Measurements from ENCODE around the gene KIF6. TPM values are rescaled to one million over a fixed set of nuclear protein-coding genes. Genes with fewer than 3 reads are reported as not detected.

The KIF6 gene
- total RNA-seq, 2 experiments from 2014 or later: not detected

- H3K9me3 Mint-ChIP-seq: no peaks in the 10 kb centered on the region
- peaks cover 2% of the 10 kb centered on the region for H3K27me3 Mint-ChIP-seq
- peaks cover 4% of the 10 kb centered on the region for H3K4me1 Mint-ChIP-seq
- DNase-seq: no peak
- no peak for ATAC-seq (ENCODE audit: low read depth)
- no peak overlapping the region for H3K27ac Mint-ChIP-seq
- no peak overlapping the region for H3K4me3 Mint-ChIP-seq
- H3K36me3 Mint-ChIP-seq: no peaks in the 10 kb centered on the region
- POLR2A ChIA-PET: no interaction called here
Measured at GRCh38 chr6:39402239-39402751, 322.9 kb downstream of the KIF6 start.

GRCh38 chr6:39401376-39401775 lies 323.8 kb downstream of the KIF6 start:
- no peaks in the 10 kb centered on the region for H3K36me3 Mint-ChIP-seq
- peaks cover 3% of the 10 kb centered on the region for H3K4me1 Mint-ChIP-seq
- no peak overlapping the region for H3K4me3 Mint-ChIP-seq
- H3K27me3 Mint-ChIP-seq: peaks cover 2% of the 10 kb centered on the region
- no peak for DNase-seq
- no peaks in the 10 kb centered on the region for H3K9me3 Mint-ChIP-seq
- ATAC-seq (ENCODE audit: low read depth): no peak
- POLR2A ChIA-PET: no interaction called here
- no peak overlapping the region for H3K27ac Mint-ChIP-seq

DNA sequence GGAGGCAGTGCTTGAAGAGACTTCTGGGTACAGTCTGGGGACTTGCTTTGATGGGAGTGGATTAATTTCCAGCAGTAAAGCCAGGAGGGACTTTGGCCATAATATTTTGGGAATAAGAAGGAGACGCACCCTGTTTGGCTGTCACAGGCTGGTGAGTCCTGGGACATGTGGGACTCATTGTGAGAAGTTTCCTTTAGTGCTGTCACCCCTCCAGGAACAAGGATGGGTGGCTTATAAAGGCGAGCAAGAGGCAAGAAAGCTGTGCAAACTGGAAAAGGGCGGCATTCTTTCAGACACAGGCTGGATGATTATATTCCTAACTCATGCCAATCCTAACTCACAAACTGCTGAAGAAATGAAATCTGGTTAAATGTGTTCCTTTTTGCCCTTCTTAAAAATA lies 325.2 kb downstream of the KIF6 start:
- H3K27me3 Mint-ChIP-seq: no peaks in the 10 kb centered on the region
- no peaks in the 10 kb centered on the region for H3K36me3 Mint-ChIP-seq
- DNase-seq (no peak), ATAC-seq (ENCODE audit: low read depth) (no peak)
- H3K27ac Mint-ChIP-seq: no peak overlapping the region
- H3K9me3 Mint-ChIP-seq: no peaks in the 10 kb centered on the region
- H3K4me1 Mint-ChIP-seq: no peaks in the 10 kb centered on the region
- POLR2A ChIA-PET: no interaction called here
- no peak overlapping the region for H3K4me3 Mint-ChIP-seq

DNA sequence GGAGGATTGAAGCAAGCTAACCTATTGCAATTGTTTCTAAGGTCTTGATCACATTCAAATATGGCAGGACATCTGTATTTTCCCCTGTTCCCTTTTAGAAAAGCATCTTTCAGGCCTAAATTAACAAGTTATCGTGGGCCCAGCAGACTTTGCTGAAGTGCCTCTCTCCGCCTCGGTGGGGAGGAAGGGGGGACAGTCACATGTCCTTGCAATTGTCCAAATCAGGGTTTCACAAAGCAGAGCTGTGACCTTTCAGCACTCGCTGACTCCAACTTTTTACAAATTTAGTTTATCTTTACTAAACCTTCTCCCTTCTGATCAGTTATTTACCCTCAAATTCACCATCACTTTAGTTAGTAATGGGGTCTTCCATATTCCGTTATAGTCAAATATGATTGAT lies 328.4 kb downstream of the KIF6 start:
- no peak overlapping the region for H3K27ac Mint-ChIP-seq
- H3K4me3 Mint-ChIP-seq: no peak overlapping the region
- DNase-seq: no peak
- no peaks in the 10 kb centered on the region for H3K27me3 Mint-ChIP-seq
- no peaks in the 10 kb centered on the region for H3K36me3 Mint-ChIP-seq
- no peaks in the 10 kb centered on the region for H3K4me1 Mint-ChIP-seq
- POLR2A ChIA-PET: no interaction called here
- no peaks in the 10 kb centered on the region for H3K9me3 Mint-ChIP-seq
- no peak for ATAC-seq (ENCODE audit: low read depth)

- DNase-seq (no peak), ATAC-seq (ENCODE audit: low read depth) (no peak)
- Mint-ChIP-seq H3K4me3 (no peak overlapping the region), H3K4me1 (no peaks in the 10 kb centered on the region), H3K27ac (no peak overlapping the region), H3K27me3 (peaks cover 3% of the 10 kb centered on the region), H3K9me3 (no peaks in the 10 kb centered on the region), H3K36me3 (no peaks in the 10 kb centered on the region)
- POLR2A ChIA-PET: no interaction called here
Measured at GRCh38 chr6:39393075-39393474, 332.1 kb downstream of the KIF6 start.

GRCh38 chr6:39391182-39391581 lies 334.0 kb downstream of the KIF6 start:
- ATAC-seq (ENCODE audit: low read depth) (no peak), DNase-seq (no peak)
- Mint-ChIP-seq H3K4me3 (no peak overlapping the region), H3K27me3 (peaks cover 6% of the 10 kb centered on the region), H3K9me3 (no peaks in the 10 kb centered on the region), H3K27ac (no peak overlapping the region), H3K36me3 (no peaks in the 10 kb centered on the region), H3K4me1 (no peaks in the 10 kb centered on the region)
- POLR2A ChIA-PET: no interaction called here

DNA sequence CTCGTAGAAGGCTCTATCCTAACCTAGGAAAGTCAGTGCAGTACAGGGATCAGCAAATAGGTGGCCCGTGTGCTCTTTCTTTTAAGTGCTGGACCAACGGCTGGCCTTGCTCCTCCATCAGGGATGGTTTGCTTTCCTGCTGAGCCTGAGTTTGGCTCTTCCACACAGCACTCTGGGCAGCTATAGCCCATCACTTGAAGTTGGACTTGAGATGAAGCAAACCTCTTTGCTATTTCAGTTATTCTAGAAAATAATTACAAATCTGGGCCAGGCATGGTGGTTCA lies 335.8 kb downstream of the KIF6 start:
- DNase-seq: no peak
- Mint-ChIP-seq H3K36me3 (no peaks in the 10 kb centered on the region), H3K4me1 (no peaks in the 10 kb centered on the region), H3K4me3 (no peak overlapping the region), H3K27ac (no peak overlapping the region), H3K27me3 (peaks cover 6% of the 10 kb centered on the region), H3K9me3 (no peaks in the 10 kb centered on the region)
- POLR2A ChIA-PET: interaction anchor here (0.7 kb wide), 1 partner anchor 161 kb away, joined by 3 read pairs; no protein-coding TSS in a partner anchor
- ATAC-seq (ENCODE audit: low read depth): no peak

- H3K27me3 Mint-ChIP-seq: peaks cover 6% of the 10 kb centered on the region
- H3K9me3 Mint-ChIP-seq: no peaks in the 10 kb centered on the region
- DNase-seq (no peak), ATAC-seq (ENCODE audit: low read depth) (no peak)
- H3K4me3 Mint-ChIP-seq: no peak overlapping the region
- no peaks in the 10 kb centered on the region for H3K36me3 Mint-ChIP-seq
- no peaks in the 10 kb centered on the region for H3K4me1 Mint-ChIP-seq
- no peak overlapping the region for H3K27ac Mint-ChIP-seq
- POLR2A ChIA-PET: interaction anchor here (0.6 to 0.7 kb wide), 2 partner anchors 124 to 160 kb away, joined by 3 read pairs; no protein-coding TSS in a partner anchor
Measured at GRCh38 chr6:39388606-39389483, 336.4 kb downstream of the KIF6 start.

- Mint-ChIP-seq H3K4me3 (no peak overlapping the region), H3K4me1 (no peaks in the 10 kb centered on the region), H3K36me3 (no peaks in the 10 kb centered on the region), H3K9me3 (no peaks in the 10 kb centered on the region), H3K27me3 (peaks cover 8% of the 10 kb centered on the region), H3K27ac (no peak overlapping the region)
- no peak for DNase-seq
- no peak for ATAC-seq (ENCODE audit: low read depth)
- POLR2A ChIA-PET: interaction anchor here (0.6 kb wide), 1 partner anchor 125 kb away, joined by 3 read pairs; no protein-coding TSS in a partner anchor
Measured at GRCh38 chr6:39387785-39388184, 337.4 kb downstream of the KIF6 start.

DNA sequence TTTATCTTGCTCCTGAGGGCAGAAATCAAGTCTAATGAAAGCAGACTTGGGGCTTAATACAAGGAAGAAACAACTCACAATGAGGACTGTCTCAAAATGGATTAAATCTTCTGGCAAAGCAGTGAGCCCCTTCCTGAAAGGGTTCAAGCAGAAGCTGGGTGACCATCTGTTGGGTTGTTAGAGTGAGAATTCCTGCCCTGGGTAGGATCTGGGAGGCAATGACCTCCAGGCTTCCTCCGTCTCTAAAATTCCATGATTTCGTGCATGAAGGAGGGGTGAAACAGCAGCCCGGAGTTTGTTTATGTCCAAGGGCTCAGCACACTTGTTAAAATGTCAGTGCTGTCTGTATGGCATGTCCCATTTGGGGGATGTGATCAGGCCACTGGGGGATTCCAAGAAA lies 338.7 kb downstream of the KIF6 start:
- Mint-ChIP-seq H3K36me3 (no peaks in the 10 kb centered on the region), H3K9me3 (no peaks in the 10 kb centered on the region), H3K4me1 (no peaks in the 10 kb centered on the region), H3K4me3 (no peak overlapping the region), H3K27ac (no peak overlapping the region), H3K27me3 (peaks cover 14% of the 10 kb centered on the region)
- ATAC-seq (ENCODE audit: low read depth) (no peak), DNase-seq (no peak)
- POLR2A ChIA-PET: no interaction called here

DNA sequence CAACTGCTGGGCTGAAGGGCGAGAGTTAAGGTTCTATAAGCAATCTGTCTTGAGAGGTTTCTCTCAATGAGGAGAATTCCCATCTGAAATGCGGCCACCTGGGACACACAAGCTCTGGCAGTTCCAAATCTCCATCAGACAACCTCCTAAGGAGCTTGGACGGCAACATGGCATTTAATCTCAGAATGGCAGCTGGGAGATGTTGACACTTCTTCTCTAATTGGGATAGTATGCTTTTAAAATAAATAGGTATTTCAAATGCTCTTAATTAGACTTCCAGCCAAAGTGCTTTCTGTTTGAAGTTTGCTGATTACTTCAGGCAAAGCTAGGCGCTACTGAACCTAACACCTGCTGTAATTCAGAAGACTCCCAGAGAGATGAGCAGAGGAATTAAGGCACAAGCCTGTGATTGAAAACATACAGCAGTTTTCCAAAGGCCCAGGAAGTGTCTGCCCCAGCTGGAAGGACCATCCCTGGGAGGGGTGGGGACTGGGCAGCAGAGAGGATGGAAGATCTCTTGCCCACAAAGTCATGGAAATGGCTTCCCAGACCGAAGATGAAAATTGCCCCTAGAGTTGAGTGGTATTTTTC lies 343.6 kb downstream of the KIF6 start:
- ATAC-seq (ENCODE audit: low read depth): no peak
- no peak for DNase-seq
- Mint-ChIP-seq H3K27ac (no peak overlapping the region), H3K27me3 (peaks cover 12% of the 10 kb centered on the region), H3K4me1 (no peaks in the 10 kb centered on the region), H3K9me3 (no peaks in the 10 kb centered on the region), H3K4me3 (no peak overlapping the region), H3K36me3 (no peaks in the 10 kb centered on the region)
- POLR2A ChIA-PET: no interaction called here

DNA sequence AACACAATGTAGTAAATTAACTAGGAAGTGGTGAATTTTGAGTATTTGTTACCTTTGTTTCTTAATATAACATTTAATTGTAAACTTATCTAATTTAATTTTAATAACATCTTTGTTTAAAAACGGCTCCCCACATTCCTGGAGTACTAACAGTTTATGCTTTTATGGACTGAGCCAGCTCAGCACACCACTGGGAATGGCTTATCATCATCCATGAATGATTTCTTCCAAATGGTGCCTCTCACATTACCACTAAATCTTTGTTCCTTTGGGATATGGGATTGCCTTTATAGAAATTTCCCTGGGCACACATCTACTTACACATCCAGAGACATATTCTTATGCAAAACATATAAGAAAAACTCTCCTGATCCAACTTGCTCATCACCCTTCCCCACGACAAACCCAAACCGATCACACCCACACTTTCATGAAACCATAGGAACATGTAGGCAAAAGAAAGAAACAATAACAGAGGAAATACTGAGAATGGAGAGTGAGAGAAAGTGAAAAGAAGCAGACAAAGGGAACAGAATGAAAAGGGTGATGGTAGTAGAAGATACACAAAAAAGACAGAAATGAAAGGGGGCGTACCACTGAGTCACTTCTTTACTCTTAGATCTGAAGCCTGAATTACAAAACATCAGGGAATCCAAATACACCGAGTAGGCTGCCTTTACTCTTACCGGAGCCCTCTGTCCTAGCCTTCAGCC lies 344.2 kb downstream of the KIF6 start:
- Mint-ChIP-seq H3K27ac (no peak overlapping the region), H3K27me3 (peaks cover 15% of the 10 kb centered on the region), H3K9me3 (no peaks in the 10 kb centered on the region), H3K4me3 (no peak overlapping the region), H3K36me3 (no peaks in the 10 kb centered on the region), H3K4me1 (no peaks in the 10 kb centered on the region)
- POLR2A ChIA-PET: no interaction called here
- no peak for DNase-seq
- no peak for ATAC-seq (ENCODE audit: low read depth)

DNA sequence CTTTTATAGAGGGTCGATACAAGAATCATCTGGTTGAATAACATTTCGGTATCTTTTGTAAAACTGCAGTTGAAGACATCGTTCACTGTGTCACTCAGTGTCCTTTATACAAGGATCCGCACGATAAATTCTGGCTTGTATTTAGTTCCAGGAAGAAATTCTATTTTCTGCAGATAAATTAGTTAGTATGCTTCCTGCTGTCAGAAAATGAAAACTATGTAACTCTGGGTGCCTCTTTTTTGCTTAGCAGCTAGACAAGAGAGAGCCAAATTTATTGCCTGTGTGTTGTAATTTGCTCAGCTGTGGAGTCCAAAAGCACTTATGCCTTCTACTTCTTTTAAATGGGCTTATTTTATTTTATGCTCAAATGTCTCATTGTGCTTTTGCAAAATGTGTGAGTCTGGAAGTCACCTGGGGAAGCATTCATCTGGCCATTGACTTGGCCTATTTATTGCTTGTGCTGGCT lies 346.2 kb downstream of the KIF6 start:
- H3K9me3 Mint-ChIP-seq: no peaks in the 10 kb centered on the region
- H3K27me3 Mint-ChIP-seq: peaks cover 17% of the 10 kb centered on the region
- H3K27ac Mint-ChIP-seq: no peak overlapping the region
- no peak for DNase-seq
- no peak for ATAC-seq (ENCODE audit: low read depth)
- POLR2A ChIA-PET: no interaction called here
- H3K36me3 Mint-ChIP-seq: no peaks in the 10 kb centered on the region
- H3K4me1 Mint-ChIP-seq: no peaks in the 10 kb centered on the region
- no peak overlapping the region for H3K4me3 Mint-ChIP-seq

Measured in activated naive CD8-positive, alpha-beta T cell treated with anti-CD3 and anti-CD28 coated beads, Interleukin-2, amount 10 ng/mL, durations not matched to agents 7 days and 5 days (primary cell).